Right lobe of liver (tissue), 6 donors: Measurements from ENCODE around the gene SORBS2. TPM values are rescaled to one million over a fixed set of nuclear protein-coding genes. Genes with fewer than 3 reads are reported as not detected.

Experiments
- ATAC-seq, 4 donors: fragments of 200-7000 bp; cut with Tn5 transposase; one replicate each; pipeline ENCODE4 v1.9.1; 2020; ENCODE audit warnings: mild to moderate bottlenecking in 4 of 4, moderate library complexity in 4 of 4
- DNase-seq, 3 donors: peaks; one replicate each; pipeline ENCODE4 v3.0.0-alpha.2; 2020
- H3K27ac ChIP-seq, 3 donors: fragments of 200-600 bp; one replicate each; pipeline ENCODE4 v1.8.0; 2022
- H3K27me3 ChIP-seq, 2 donors: fragments of 200-600 bp; one replicate each; pipeline ENCODE4 v1.8.0; 2022
- H3K36me3 ChIP-seq, 4 donors: fragments of 200-600 bp; sonication (generic) in 1 of 4; one replicate each; pipeline versions ENCODE4 v1.5.1 to v1.8.0; 2017 to 2022; ENCODE audit warnings: control low read depth in 1 of 4
- H3K4me1 ChIP-seq, 4 donors: fragments of 200-600 bp; sonication (generic) in 1 of 4; one replicate each; pipeline versions ENCODE4 v1.5.1 to v1.8.0; 2017 to 2022; ENCODE audit warnings: control low read depth in 1 of 4
- H3K4me3 ChIP-seq, 3 donors: fragments of 200-600 bp; one replicate each; pipeline ENCODE4 v1.8.0; 2022
- H3K9me3 ChIP-seq, 4 donors: fragments of 200-600 bp; sonication (generic) in 1 of 4; one replicate each; pipeline versions ENCODE4 v1.5.1 to v1.8.0; 2017 to 2022; ENCODE audit warnings: control low read depth in 1 of 4
- CTCF ChIP-seq, 4 donors: fragments of 200-600 bp in 3 of 4; fragments of 450-650 bp in 1 of 4; IDR thresholded peaks; one replicate each; pipeline versions ENCODE4 v1.5.1 to v1.8.0; 2016 to 2022; ENCODE audit warnings: antibody characterized with exemption in 4 of 4, mild to moderate bottlenecking in 2 of 4
- POLR2A ChIP-seq: fragments of 450-650 bp; IDR thresholded peaks from one replicate; pipeline ENCODE4 v1.6.1; 2017; ENCODE audit warnings: antibody characterized with exemption, mild to moderate bottlenecking
- WGBS: methylation state at CpG from one replicate; pipeline ENCODE4 v1.1.6; 2018; ENCODE audit warnings: low coverage, low lambda C conversion rate; ENCODE audit not compliant: insufficient coverage; ENCODE audit errors: missing lambda C conversion rate; 5-methylcytosine and 5-hydroxymethylcytosine counted together
- intact Hi-C, 2 donors: fragments of 100-400 bp; cut with DNase I; formaldehyde crosslinking; loops; one replicate each; pipeline versions ENCODE4 v1.11.2 to v1.14.1; 2022
- total RNA-seq, 6 experiments: library from RNA; depleted of rRNA in 2 of 6; stranded (reverse); fragments of >200 nt in 2 of 6; fragmentation: NEBNext Ultra II Directional in 3 of 6; extraction: Animal tissue kit (Norgen Biotek cat#: 25700) in 3 of 6; gene quantifications; one replicate each; pipeline versions ENCODE4 v1.1.0 to v1.2.4, GENCODE V29; 2016 to 2023
- donor health status: DM: no; HTN: yes; CAD: no.
- donor health status: DM: no; HTN: no; CAD: no.
- donor health status: DM: no; HTN: no; CAD: no.
- donor health status: DM: no; HTN: yes; CAD: no.
- donor health status: DM: no; HTN: yes; CAD: no.

SORBS2 gene
- total RNA-seq, 6 experiments from 2014 or later: 60.8 to 144 (median 107) TPM

GRCh38 chr4:185839194-185839712, 27.3 kb upstream of the SORBS2 start:
- DNase-seq: no peak
- H3K27ac ChIP-seq: no peak overlapping the region

GRCh38 chr4:185838514-185839193, 26.7 kb upstream of the SORBS2 start:
- no peak for ATAC-seq

More at GRCh38 chr4:185839194-185839712, 27.3 kb upstream of the SORBS2 start:
- Histone ChIP-seq H3K27me3 (no peaks in the 10 kb centered on the region), H3K4me1 (peaks cover 0 to 18% (median 9%) of the 10 kb centered on the region in 4 donors), H3K9me3 (no peaks in the 10 kb centered on the region), H3K36me3 (no peaks in the 10 kb centered on the region), H3K4me3 (no peak overlapping the region)
- intact Hi-C loops: no loop called here
- ATAC-seq: peak in 2 of 4 donors; percentile 28 to 36
- TF ChIP-seq POLR2A (no peak), CTCF (IDR thresholded peaks at IDR 0.05) (no peak)
- WGBS: 78% methylated on average over 7 of the region's 9 CpGs

GRCh38 chr4:185838104-185838452, 26.1 kb upstream of the SORBS2 start:
- no peak overlapping the region for H3K27ac ChIP-seq
- intact Hi-C loops: no loop called here

More at GRCh38 chr4:185838514-185839193, 26.7 kb upstream of the SORBS2 start:
- intact Hi-C loops: no loop called here
- TF ChIP-seq CTCF (IDR thresholded peaks at IDR 0.05): no peak
- TF ChIP-seq POLR2A: no peak
- H3K4me3 ChIP-seq: no peak overlapping the region
- H3K4me1 ChIP-seq: peaks cover 0 to 19% (median 9%) of the 10 kb centered on the region in 4 donors
- no peaks in the 10 kb centered on the region for H3K9me3 ChIP-seq
- no peak overlapping the region for H3K27ac ChIP-seq
- no peaks in the 10 kb centered on the region for H3K27me3 ChIP-seq
- no peaks in the 10 kb centered on the region for H3K36me3 ChIP-seq
- DNase-seq: no peak
- 87% methylated on average over 9 of the region's 11 CpGs for WGBS

GRCh38 chr4:185837415-185838103, 25.6 kb upstream of the SORBS2 start:
- Histone ChIP-seq H3K4me1 (peaks cover 0 to 26% (median 13%) of the 10 kb centered on the region in 4 donors), H3K27me3 (no peaks in the 10 kb centered on the region), H3K9me3 (no peaks in the 10 kb centered on the region), H3K36me3 (no peaks in the 10 kb centered on the region), H3K4me3 (no peak overlapping the region), H3K27ac (peak overlapping the region in 2 of 3 donors; percentile 49 to 57)
- DNase-seq (no peak), ATAC-seq (no peak)
- intact Hi-C loops: no loop called here
- TF ChIP-seq CTCF (IDR thresholded peaks at IDR 0.05) (no peak), POLR2A (no peak)
- WGBS: 41% methylated on average over 4 of the region's 4 CpGs

More at GRCh38 chr4:185838104-185838452, 26.1 kb upstream of the SORBS2 start:
- 92% methylated on average over 2 of the region's 8 CpGs for WGBS
- Histone ChIP-seq H3K36me3 (no peaks in the 10 kb centered on the region), H3K4me3 (no peak overlapping the region), H3K9me3 (no peaks in the 10 kb centered on the region), H3K4me1 (peaks cover 0 to 24% (median 11%) of the 10 kb centered on the region in 4 donors), H3K27me3 (no peaks in the 10 kb centered on the region)
- DNase-seq: no peak
- ATAC-seq: no peak
- TF ChIP-seq CTCF (IDR thresholded peaks at IDR 0.05): no peak
